HG03135 (cell line): ENCODE measurements around the gene NFATC3.

Experiments used
- ATAC-seq: cut with Tn5 transposase; IDR thresholded peaks from one replicate; pipeline ENCODE4 v1.9.1; 2021; ENCODE audit warnings: mild to moderate bottlenecking, moderate library complexity; ENCODE audit not compliant: unreplicated experiment

Gene NFATC3

DNA sequence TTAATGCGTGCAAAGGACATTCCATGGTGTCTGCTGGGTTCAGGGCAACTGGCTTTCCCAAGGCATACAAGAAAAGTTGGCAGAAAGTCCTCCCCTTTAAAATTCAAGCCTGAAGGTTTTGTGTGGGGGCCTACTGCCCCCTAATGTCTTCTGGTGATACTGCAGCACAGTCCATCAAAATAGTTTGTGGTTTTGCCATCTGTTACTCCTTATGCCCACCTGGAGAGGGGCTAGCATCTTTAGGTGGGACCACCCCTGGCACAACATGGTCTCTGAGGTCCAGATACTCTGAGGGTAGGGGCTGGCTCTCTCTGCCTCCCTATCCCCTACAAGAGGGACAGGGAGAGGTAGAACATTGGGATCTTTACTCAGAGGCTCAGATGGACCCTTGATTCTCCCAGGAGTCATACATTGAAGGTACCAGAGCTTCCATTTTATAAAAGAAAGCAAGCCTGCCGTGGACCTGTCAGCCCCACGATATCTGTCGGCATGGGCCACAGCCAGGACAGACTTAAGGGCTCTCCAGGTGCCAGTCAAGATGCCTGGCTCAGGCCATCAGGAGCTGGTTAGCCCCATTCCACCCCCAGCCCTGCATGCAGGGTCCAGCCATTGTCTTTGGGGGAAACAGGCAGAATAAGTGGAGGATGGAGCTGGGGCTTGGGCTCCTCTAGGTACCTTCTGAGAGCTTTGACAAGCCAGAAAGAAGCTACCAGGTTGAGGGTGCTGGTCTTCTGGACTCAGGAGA lies 144.4 kb downstream of the NFATC3 start:
- ATAC-seq = no peak

DNA sequence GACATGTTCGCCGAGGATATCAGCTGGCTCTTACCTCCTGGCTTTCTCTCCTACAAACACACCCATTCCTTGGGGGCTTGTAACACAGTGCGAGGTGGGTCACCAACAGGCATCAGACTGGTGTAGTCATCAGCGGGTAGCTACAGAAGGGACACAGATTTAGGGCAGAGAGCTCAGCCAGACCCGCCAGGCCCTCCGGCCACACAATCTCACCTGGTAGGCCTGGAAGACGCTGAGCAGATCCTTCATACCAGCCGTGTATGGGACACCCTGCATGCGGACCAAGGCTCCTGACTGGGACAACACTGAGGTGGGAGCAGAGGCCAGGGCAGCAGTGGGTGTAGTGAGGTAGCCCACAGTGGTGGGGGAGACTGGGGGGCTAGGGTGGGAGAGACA lies 145.0 kb downstream of the NFATC3 start:
- ATAC-seq = no peak

DNA sequence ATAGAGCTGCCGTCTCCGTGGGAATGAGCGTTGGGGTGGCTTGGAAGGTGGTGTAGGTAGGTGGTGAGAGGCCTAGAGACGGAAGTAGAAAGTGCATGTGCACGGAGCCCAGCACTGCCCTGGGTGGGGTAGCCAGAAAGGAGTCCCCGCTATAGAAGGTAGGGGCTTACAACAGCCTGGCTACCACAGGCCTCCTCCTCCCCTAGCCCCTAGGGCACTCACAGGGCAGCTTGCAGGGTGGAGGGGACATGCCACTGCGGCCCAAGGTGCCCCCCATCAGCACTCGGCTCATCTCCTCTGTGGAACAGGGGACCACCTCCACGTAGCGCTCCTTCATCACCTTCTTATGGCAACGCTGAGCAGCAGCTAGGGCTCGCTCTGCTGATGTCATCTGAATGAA lies 145.8 kb downstream of the NFATC3 start:
- no peak for ATAC-seq

DNA sequence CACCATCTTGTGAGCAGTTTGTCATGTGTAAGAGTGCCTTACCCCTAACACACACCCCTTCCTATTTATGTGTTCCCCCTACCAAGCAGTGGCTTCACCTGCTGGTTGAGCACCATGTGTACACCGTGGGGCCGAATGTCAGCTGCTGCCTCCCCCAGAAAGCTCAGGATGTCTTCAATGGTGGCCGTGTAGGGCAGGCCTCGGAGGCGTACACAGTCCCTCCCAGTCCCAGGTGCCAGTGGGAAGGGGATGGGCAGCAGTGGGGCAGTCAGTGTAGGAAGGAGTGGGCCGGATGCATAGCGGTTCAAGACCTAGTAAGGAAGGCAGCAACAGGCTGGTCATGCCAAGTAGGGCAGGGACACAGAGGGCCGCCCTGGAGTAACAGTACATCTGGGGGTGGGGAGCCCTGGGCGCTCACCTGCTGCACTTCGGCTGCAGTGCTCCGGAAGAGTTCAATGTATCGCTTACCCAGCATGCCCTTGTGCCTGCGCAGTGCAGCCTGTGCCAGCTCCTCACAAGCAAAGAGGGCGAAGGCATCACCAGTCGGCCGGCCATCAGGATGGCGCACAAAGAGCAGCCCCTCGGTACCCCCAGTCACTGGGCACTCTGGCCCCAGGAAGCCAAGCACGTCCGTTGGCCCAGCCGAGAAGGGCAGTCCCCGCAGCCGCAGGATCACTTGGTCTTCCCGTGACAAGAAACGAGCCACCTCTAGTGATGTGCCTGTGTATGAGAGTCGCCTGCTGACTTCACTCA lies 146.4 kb downstream of the NFATC3 start:
- no peak for ATAC-seq

DNA sequence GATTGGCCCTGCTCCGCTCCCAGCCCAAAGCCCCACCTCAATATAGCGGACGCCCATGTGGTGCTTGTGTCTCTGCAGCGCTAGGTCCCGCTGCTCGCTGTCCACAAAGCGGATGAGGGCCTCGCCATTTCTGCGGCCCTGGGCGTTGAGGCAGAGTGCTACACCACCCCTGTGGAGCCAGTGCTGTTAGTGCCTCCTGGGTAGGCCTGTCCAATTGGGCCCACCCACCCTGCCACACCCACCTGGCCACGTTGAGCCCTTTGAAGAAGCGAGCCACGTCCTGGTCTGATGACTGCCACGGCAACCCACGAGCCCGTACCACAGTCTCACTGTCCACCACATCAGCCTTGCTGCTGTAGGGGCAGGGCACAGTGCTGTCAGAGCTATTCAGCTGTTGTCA lies 147.2 kb downstream of the NFATC3 start:
- no peak for ATAC-seq

DNA sequence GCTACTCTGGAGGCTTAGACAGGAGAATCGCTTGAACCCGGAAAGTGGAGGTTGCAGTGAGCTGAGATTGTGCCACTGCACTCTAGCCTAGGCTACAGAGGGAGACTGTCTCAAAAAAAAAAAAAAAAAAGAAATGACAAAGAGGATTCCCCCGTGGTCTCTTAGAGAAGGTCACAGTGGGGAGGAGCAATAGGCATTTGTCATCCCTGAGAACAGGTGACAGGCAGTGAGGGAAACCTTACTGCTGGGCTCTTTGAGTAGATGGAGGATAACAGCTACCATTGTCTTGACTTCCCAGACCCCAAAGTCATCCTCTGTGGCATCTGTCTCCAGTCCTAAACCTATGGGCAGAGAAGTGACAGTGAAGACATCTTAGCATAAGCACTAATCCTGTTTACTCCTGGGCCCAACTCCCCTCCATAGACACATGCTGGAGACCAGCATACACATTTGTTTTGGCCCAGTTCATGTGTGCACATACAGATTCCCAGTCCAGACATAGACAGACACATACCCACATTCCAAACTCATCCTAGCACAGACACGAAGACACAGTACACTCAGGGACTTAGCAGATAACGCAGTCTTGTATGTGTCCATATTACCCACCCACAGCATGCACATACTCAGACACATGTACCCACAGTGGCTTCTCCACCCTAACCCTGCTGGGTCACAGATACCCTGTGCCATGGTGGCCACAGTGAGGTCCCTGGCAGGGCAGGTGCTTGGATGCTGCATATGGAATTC lies 148.1 kb downstream of the NFATC3 start:
- no peak for ATAC-seq

DNA sequence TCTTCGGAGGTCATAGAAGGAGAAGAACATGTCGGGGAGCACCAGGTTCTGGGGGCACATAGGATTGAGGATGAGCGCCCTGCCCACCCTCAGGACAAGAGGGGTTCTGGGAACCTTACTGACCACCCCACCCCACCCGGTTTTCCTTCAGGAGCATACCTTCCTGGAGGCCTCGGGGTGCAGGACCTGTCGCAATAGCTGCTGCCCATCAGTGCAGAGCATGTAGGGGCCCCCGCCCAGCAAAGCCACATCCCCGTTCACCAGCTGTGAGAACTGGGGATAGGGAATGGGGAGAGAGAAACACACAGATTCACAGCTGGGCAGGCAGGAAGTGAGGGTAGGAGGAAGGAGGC lies 148.6 kb downstream of the NFATC3 start:
- no peak for ATAC-seq

DNA sequence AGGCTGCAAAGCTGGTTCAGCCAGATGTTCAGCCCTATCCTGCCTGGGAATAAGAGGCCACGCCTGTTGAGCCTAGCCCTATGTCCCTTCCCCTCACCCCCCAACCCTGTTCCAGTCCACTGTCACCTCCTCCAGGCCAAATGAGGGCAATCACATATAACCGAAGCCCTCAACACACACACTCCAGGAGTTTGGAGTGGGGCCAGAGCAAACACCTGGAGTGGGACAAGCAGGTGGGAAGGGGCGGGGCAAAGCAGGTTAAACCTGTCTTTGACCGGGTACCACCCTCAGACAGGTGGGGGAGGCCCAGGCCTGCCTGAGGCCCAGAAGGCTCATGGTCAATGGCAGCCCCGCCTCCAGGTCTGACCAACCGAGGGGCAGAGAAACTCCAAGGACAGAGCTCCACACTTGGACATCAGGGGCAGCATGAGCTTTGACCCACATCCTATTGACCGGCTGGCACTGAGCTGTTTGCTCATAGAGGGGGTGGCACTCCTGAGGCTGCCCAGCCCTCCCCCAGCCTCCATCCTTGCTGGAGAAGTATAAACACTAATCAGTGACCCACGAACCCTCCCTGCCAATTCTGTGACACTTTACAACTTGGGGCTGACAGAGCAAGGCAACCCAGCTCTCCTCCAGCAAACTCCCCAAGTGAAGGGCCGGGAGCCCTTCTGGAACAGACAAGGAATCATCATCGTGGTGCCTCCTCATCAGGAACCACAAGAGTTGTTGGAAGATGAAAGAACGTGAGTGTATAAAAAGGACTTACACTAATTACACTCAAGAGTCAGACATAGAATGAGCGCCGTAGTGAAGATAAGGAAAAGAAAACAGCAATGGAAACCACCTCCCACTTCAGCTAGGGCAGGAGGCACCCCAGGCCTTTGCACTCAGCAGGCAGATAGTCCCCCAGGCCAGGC lies 149.3 kb downstream of the NFATC3 start:
- no peak for ATAC-seq

DNA sequence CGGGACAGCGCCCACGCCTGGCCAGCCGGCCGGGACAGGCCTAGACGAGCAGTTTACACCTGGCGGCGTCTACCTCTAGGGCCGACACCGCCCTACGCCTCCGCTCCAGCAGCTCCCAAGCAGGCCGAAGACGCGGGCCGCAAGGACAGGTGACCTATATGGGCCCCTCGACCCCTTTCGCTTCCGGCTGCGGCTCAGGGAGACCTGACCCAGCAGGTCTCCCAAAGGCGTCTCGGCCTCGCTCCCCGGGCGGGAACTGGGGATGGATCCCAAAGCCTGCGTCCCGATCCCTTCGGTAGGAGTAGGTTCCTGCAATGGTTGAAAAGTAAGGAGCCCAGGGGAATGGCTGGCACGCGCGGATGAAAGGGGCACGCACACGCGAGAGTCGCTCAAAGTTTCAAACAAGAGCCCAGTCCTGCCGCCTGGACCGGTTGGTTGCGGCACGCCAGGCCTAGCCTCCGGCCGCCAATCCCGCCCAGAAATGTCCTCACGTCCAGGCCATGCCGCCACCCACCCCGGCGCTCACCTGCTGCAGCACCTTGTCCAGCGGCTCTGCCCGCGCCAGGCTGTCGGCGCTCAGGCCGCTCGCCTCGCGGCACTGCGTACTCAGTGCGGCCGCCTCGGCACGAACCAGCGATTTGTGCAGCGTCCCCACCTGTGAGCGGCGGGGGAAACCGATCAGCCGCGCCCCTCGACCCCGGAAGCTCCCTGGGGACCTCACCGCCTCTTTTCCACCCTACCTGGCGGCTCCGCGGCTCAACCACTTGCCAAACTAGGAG lies 150.1 kb downstream of the NFATC3 start:
- no peak for ATAC-seq

DNA sequence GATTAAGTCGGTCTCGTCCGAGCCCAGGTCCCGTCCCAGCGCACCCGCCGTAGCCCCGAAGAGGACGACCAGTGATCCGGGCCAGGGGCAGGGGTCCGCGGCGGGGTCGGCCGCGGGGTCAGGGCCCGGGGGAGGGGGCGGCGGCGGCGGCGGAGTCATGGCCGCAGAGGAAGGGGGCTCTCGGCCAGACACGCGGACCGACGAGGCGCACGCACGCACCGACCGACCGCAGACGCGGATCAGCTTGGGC lies 150.6 kb downstream of the NFATC3 start, which contains the start of gene ESRP2:
TSS of gene ESRP2 (minus strand) at position 241 of the 250 bp plus-strand sequence. CDS start at position 159, 82 bp downstream.
- no peak for ATAC-seq

DNA sequence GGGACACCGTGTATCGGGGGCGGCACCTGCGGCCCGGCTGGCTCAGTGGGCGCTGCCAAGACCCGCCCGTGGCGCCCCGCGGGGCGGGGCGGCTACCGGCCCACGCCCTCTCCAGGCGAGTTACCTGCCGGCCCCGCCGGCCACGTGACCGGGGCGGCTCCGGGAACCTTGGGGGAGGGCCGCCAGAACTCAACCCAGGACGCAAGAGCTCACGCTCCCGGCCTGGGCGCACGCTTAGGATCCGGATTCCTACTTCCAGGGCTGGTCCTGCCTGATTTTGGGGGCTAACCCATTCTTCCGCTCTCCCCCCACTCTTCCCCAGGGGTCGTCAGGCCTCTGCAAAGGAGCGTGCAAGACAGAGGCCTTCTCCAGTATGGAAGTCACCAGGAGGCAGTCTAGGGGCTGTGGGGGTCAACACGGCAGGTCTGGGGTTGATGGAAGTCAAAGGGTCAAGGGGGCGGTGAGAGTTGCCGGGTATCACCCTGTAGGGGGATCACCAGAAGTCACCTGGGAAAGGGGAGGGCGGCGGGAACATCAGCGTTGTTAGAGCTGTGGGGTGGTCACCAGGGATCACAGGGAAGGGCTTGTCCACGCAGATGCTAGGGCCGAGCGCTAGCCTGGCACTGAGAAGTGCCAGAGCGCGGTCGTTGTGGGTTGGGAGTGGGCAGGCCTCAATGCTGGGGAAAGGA lies 151.1 kb downstream of the NFATC3 start:
- ATAC-seq = no peak

DNA sequence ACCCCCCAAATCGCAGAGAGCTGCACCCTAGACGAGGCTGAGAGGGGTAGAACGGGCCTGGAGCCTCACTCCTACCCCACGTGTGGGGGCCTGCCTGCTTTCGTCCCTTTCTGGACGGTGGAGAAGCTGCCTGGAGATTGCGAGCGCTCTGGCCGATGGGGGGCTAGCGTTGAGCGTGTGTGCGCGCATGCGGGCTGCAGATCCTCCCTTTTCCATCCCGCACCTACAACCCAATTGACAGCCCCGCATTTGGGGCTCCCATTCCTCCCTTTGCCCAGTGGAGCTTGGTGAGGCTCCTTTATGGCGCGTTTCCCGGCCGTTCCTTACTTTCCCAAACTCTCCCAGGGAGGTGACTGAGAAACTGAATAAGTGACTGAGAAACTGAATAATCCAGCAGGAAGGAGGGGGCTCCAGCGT lies 151.7 kb downstream of the NFATC3 start:
- no peak for ATAC-seq

DNA sequence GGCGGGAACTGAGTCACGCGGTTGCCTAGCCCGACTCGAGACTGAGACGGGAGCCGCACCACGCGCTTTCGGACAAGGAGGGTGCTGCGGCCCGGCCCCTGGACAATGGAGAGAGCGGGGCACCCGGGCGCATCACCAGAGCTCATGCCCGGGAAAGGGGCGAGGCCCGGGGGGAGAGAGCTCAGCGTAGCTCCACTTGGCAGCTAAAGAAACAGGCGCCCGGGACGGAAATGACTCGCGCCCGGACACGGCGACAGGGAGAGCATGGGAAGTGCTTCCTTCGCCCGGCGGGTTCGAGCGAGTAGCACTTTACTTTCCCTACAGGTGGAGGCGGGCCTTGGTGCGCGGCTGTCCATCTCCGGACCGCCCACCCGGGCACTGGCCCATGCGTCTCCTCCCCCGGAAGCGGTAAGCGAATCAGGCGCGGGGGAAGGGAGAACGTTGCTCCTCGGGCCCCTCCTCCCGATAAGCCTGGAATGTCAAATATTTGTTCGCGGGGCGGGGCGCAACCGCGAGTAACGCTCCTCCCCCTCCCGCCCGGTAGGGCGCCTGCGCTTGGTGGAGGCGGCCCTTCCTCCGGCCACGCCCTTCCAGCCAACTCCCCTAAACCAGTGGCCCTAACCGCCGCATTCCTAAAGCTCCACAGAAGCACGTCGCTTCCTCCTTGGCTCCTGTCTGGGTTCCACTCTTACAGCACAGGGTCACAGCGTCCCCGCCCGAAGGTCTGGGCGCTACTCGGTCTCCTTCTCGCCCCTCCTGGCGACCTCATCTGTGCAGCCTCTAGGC lies 152.3 kb downstream of the NFATC3 start:
- peak; percentile 77 for ATAC-seq

DNA sequence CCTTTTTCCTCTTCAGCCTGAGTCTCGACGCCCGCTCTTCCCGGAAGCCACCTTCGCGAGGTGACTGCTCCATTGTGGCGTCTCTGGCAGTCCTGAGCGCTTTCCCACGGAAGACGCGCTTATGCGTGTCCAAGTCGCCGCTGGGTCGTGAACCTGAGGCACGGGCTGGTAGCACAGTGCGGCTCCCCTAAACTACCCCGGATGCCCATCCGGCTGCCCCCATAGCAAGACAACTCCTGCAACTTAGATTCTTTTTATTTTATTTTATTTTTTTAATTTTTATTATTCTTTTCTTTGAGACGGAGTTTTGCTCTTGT lies 152.8 kb downstream of the NFATC3 start:
- ATAC-seq = no peak

DNA sequence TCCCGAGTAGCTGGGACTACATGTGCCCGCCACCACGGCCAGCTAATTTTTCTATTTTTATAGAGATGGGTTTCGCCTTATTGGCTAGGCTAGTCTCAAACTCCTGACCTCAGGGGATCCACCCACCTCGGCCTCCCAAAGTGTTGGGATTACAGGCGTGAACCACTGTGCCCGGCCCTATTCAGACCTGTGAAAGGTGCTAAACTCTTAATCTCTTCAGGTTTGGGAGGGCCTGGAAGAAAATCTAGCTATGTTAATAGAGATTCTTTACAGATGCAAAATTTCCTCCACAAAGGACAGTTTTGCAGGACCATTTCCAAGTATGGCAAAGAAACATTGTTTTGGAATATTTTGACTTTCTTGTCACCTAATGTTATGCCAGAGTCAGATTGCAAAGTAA lies 156.9 kb downstream of the NFATC3 start:
- ATAC-seq = no peak

DNA sequence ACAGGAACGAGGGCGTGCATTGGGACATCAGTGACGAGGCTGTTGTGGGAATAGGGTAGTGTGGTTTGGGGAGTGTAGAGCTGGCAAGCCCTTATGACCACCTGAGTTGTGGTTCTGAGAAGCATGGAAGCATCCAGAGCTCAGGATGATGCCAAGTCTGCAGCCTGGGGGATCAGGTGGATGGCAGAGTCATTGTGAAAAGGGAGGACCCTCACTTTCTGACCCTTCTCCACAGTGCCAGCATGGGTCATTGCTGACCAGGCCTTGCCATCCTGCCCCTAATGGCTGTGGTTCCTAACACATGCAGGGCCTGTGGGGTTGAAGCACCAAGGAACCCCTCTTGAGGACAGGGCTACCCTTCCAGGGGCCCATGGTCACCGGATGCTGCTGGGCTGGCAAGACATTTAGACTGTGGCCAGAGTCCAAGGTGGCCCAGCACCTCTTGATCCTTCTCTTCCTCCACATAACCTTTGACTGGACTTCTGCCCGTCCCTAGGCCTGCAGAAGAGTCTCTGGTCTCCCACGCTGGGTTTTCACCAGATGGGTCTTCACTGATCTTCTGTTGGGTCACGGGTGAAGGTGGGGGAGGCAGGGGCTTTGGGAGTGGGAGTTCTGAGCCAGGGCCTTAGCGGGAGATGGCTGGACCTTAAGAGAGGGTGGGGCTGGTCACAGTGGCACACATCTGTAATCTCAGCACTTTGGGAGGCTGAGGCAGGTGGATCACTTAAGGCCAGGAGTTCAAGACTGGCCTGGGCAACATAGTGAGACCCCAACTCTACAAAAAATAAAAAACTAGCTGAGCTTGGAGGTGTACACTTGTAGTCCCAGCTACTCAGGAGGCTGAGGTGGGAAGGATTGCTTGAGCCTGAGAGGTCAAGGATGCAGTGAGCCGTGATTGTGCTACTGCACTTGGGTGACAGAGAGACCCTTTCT lies 158.0 kb downstream of the NFATC3 start:
- ATAC-seq = no peak

DNA sequence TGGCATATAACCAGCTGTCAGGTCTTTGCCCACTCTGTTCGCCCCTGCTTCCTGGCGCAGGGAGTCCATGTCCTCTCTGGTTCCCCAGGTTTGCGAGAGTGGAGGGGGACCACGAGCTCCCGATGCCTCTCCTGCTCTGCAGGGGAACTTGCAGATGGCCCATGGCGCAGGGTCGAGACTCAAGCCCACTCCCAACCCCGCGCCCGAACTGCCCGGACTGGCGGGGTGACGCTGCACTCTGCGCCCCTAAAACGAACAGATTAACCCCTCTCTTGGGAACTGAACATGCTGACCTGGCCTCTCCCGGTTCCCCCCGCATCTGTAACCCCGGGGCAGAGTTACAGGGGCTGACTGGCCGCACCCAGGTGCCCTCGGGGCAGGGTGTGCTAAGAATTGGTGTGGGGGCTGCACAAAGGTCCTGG lies 159.3 kb downstream of the NFATC3 start:
- ATAC-seq = peak; percentile 3
